Measurements from ENCODE around the gene PPP1R16B.

PPP1R16B gene

DNA sequence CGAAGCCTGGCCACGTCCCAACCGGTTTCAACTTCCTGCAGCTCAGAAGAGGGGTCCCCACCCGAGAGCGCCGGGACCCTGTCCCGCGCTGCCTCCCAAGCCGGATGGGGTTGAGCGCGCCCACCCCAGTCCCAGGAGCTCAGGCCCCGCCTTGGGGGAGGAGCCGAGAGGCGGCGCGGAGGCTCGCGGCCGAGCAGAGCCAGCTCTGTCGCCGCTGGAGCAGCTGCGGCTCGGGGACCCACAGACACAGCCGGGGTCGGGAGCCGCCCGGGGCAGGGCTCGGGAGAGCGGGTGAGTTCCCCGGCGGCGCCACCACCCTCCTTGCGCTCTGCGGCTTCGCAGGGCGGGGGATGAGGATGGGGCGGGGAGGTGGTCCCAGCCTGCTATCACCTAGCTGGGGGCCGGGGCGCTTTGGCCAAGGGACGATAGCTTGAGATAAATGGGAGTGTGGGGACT is at the start of gene PPP1R16B:
Gene PPP1R16B, plus strand, starts transcription at position 196 of the 456 bp plus-strand sequence. CDS start 30,229 bp downstream, outside the sequence.
- peak within 1 kb of the TSS; percentile 47 to 94 for H3K27ac Mint-ChIP-seq
- no peaks in the 10 kb centered on the region for H3K27me3 Mint-ChIP-seq
- DNase-seq (peak; percentile 82 to 87), ATAC-seq (peak; percentile 87)
- peak within 1 kb of the TSS; percentile 93 to 97 for H3K4me3 Mint-ChIP-seq
- H3K9me3 Mint-ChIP-seq = no peaks in the 10 kb centered on the region
- H3K4me1 Mint-ChIP-seq = peaks cover 56% of the 10 kb centered on the region

GRCh38 chr20:38757145-38757775 is 48.2 kb upstream of the PPP1R16B start:
- no peaks in the 10 kb centered on the region for H3K27me3 Mint-ChIP-seq
- no peak for ATAC-seq
- H3K27ac Mint-ChIP-seq = no peak overlapping the region
- H3K4me1 Mint-ChIP-seq = peaks cover 7% of the 10 kb centered on the region
- H3K9me3 Mint-ChIP-seq = no peaks in the 10 kb centered on the region
- DNase-seq = no peak
- no peak overlapping the region for H3K4me3 Mint-ChIP-seq

GRCh38 chr20:38759106-38759505 is 46.4 kb upstream of the PPP1R16B start:
- no peak for DNase-seq
- no peak for ATAC-seq
- Mint-ChIP-seq H3K27ac (no peak overlapping the region), H3K27me3 (no peaks in the 10 kb centered on the region), H3K9me3 (no peaks in the 10 kb centered on the region), H3K4me1 (peaks cover 21% of the 10 kb centered on the region), H3K4me3 (no peak overlapping the region)

GRCh38 chr20:38760978-38761377 is 44.5 kb upstream of the PPP1R16B start:
- Mint-ChIP-seq H3K27ac (peak overlapping the region; percentile 22 to 77), H3K9me3 (no peaks in the 10 kb centered on the region), H3K4me3 (no peak overlapping the region), H3K4me1 (peaks cover 34% of the 10 kb centered on the region), H3K27me3 (no peaks in the 10 kb centered on the region)
- no peak for DNase-seq
- no peak for ATAC-seq

- H3K9me3 Mint-ChIP-seq = no peaks in the 10 kb centered on the region
- peaks cover 34% of the 10 kb centered on the region for H3K4me1 Mint-ChIP-seq
- DNase-seq (no peak), ATAC-seq (no peak)
- no peak overlapping the region for H3K4me3 Mint-ChIP-seq
- no peaks in the 10 kb centered on the region for H3K27me3 Mint-ChIP-seq
- no peak overlapping the region for H3K27ac Mint-ChIP-seq
These were observed 43.3 kb upstream of the PPP1R16B start for GRCh38 chr20:38762174-38762573.

GRCh38 chr20:38763616-38764015 is 41.9 kb upstream of the PPP1R16B start:
- Mint-ChIP-seq H3K4me3 (no peak overlapping the region), H3K27me3 (no peaks in the 10 kb centered on the region), H3K27ac (peak overlapping the region in 1 of 2 donors; percentile 43), H3K4me1 (peaks cover 34% of the 10 kb centered on the region), H3K9me3 (no peaks in the 10 kb centered on the region)
- DNase-seq (no peak), ATAC-seq (no peak)

GRCh38 chr20:38764567-38765318 is 40.8 kb upstream of the PPP1R16B start:
- Mint-ChIP-seq H3K9me3 (no peaks in the 10 kb centered on the region), H3K27me3 (no peaks in the 10 kb centered on the region), H3K4me3 (peak overlapping the region in 1 of 2 donors; percentile 27), H3K4me1 (peaks cover 34% of the 10 kb centered on the region), H3K27ac (peak overlapping the region in 1 of 2 donors; percentile 52)
- ATAC-seq = peak; percentile 97
- peak; percentile 29 to 30 for DNase-seq

DNA sequence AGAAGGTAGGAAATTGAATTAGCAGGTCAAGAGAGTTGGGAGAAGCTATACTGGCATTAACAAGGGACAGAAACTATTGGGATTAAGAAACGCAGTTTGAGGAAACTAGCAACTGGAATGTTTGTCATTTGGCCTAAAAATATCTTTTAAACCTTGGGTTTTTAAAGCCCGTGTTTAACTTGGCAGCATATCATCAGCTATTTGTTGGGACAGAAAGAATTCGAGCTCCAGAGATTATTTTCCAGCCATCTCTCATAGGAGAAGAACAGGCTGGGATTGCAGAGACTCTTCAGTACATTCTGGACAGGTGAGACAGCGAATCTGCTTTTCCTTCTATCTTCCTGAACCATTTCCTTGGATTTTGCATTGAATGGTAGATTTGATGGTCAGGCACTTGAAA is 39.4 kb upstream of the PPP1R16B start:
- DNase-seq (no peak), ATAC-seq (no peak)
- no peak overlapping the region for H3K27ac Mint-ChIP-seq
- peaks cover 34% of the 10 kb centered on the region for H3K4me1 Mint-ChIP-seq
- H3K27me3 Mint-ChIP-seq = no peaks in the 10 kb centered on the region
- H3K9me3 Mint-ChIP-seq = no peaks in the 10 kb centered on the region
- no peak overlapping the region for H3K4me3 Mint-ChIP-seq

DNA sequence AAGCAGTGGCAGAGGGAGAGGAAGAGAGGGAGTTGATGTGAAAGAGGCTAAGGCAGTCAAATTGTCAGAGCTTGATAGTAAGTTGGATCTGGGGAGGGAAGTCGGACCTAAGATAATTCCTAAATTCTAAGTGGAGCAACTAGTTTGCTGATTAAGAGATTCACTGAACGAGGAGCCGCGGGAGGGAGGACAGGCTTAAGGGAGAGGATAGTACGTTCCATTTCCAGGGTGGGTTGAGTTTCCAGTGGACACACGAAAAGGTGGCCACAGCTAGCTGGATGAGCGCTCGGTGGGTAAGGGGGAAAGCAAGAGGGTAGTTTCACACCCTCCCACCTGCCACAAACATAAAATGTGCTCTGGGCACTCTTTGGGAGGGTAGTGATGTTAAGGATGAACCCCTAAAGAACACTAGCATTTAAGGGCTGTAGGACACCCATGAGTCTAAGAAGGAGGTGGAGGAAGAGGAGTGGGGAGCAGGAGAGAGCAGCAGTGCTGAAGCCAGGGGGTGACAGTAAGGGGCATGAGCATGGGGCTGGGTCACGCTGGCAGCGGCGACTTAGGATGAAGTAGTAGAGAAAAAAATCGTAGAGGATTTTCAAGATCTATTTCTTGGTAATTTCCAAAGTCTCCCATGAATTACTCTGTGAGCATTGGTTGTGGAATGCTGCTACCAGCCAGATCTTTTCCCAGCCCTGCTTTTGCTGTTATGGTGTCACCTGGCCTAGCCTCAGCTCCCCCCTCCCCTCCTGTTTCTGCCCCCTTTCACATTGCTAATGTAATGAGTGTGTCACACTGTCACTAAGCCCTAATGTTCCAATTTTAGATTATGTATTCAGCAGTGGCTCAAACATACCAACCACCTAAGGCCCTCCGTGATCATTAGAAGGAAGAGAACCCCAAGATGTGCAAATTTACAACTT is 35.9 kb upstream of the PPP1R16B start:
- DNase-seq (no peak), ATAC-seq (no peak)
- peaks cover 5 to 10% of the 10 kb centered on the region in 2 donors for H3K9me3 Mint-ChIP-seq
- no peak overlapping the region for H3K4me3 Mint-ChIP-seq
- H3K27ac Mint-ChIP-seq = peak overlapping the region in 1 of 2 donors; percentile 15
- H3K4me1 Mint-ChIP-seq = peaks cover 7% of the 10 kb centered on the region
- no peaks in the 10 kb centered on the region for H3K27me3 Mint-ChIP-seq

DNA sequence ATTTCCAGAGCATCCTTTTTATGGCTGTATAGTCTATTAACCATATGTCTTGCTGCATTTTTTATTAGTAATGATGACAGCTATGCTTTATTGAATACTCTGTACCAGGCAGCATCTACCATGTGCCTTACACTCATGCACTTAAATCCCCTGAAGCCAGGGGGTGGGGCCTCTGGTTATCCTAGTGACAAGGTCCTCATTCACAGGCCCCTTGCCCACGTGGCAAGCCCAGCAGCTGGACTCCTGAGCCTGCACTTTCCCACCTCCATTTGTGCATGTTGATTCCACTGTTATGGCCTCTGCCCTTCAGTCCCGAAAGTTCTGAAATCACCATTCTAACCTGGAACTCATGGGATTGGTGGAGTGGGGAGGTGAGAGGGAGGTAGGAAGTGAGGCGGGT is 35.0 kb upstream of the PPP1R16B start:
- Mint-ChIP-seq H3K4me1 (no peaks in the 10 kb centered on the region), H3K9me3 (peaks cover 5 to 10% of the 10 kb centered on the region in 2 donors), H3K4me3 (no peak overlapping the region), H3K27me3 (no peaks in the 10 kb centered on the region), H3K27ac (no peak overlapping the region)
- DNase-seq (no peak), ATAC-seq (no peak)

GRCh38 chr20:38770970-38771369 is 34.5 kb upstream of the PPP1R16B start:
- Mint-ChIP-seq H3K4me3 (no peak overlapping the region), H3K27me3 (no peaks in the 10 kb centered on the region), H3K4me1 (no peaks in the 10 kb centered on the region), H3K27ac (no peak overlapping the region), H3K9me3 (peaks cover 5 to 10% of the 10 kb centered on the region in 2 donors)
- no peak for ATAC-seq
- DNase-seq = no peak

DNA sequence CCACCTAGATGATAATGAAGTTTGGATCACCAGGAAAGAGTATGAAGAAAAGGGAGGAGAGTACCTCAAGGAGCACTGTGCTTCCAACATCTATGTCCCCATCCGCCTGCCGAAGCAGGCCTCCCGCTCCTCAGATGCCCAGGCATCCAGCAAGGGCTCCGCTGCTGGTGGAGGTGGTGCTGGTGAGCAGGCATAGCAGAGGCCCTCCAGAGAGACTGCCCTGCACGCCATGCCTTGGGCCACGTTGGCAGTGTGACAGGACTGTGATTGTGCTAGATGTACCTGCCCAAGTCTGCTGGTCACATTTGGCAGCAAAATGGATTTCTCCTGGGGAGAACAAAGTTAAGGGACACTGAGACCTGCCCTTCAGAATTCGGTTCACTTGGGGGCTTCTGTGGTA is 33.9 kb upstream of the PPP1R16B start:
- no peak for ATAC-seq
- no peak overlapping the region for H3K27ac Mint-ChIP-seq
- peaks cover 5 to 10% of the 10 kb centered on the region in 2 donors for H3K9me3 Mint-ChIP-seq
- DNase-seq = no peak
- H3K27me3 Mint-ChIP-seq = no peaks in the 10 kb centered on the region
- no peaks in the 10 kb centered on the region for H3K4me1 Mint-ChIP-seq
- no peak overlapping the region for H3K4me3 Mint-ChIP-seq

DNA sequence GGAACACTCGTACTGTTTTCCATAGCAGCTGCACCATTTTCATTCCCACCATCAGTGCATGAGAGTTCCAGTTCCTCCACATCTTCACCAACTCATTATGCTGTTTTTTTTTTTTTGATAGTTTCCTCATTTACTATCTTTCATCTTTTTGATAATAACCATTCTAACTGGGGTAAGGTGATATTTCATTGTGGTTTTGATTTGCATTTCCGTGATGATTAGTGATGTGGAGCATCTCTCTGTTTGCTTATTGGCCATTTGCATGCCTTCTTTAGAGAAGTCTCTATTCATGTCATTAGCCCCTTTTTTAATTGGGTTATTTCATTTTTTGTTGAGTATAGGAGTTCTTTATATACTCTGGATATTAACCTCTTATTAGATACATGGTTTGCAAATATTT is 31.3 kb upstream of the PPP1R16B start:
- DNase-seq (no peak), ATAC-seq (no peak)
- Mint-ChIP-seq H3K4me1 (no peaks in the 10 kb centered on the region), H3K27ac (no peak overlapping the region), H3K4me3 (no peak overlapping the region), H3K27me3 (no peaks in the 10 kb centered on the region), H3K9me3 (peaks cover 5 to 10% of the 10 kb centered on the region in 2 donors)

DNA sequence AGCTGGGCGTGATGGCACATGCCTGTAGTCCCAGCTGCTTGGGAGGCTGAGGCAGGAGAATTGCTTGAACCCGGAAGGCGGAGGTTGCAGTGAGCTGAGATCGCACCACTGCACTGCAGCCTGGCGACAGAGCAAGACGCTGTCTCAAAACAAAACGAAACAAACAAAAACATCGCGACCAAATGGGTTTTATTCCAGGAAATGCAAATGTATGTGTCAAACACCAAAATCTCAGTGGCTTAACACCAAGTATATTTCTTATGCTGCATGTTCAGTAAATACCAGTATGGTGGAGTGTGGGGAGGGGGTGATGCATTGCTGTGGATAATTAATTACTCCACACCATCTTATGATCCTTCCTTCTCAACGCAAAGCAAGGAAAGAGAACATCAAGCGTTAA is 29.1 kb upstream of the PPP1R16B start:
- H3K4me3 Mint-ChIP-seq = no peak overlapping the region
- DNase-seq (no peak), ATAC-seq (no peak)
- peaks cover 5 to 10% of the 10 kb centered on the region in 2 donors for H3K9me3 Mint-ChIP-seq
- H3K27ac Mint-ChIP-seq = no peak overlapping the region
- peaks cover 11% of the 10 kb centered on the region for H3K4me1 Mint-ChIP-seq
- no peaks in the 10 kb centered on the region for H3K27me3 Mint-ChIP-seq

GRCh38 chr20:38779247-38780097 is 26.0 kb upstream of the PPP1R16B start:
- Mint-ChIP-seq H3K27ac (peak overlapping the region; percentile 25 to 48), H3K9me3 (no peaks in the 10 kb centered on the region), H3K27me3 (no peaks in the 10 kb centered on the region), H3K4me1 (peaks cover 16% of the 10 kb centered on the region), H3K4me3 (no peak overlapping the region)
- DNase-seq = no peak
- ATAC-seq = no peak
